Fibroblast of lung (primary cell): ENCODE results near the gene SLC11A2. TPM values are rescaled to one million over a fixed set of nuclear protein-coding genes. Genes with fewer than 3 reads are reported as not detected.

Experiments
- DNase-seq, 2 donors: peaks; one replicate each; pipeline versions ENCODE4 v3.0.0 to v3.0.0-alpha.2; 2010; ENCODE audit warnings: low read depth in 2 of 2
- H2AFZ ChIP-seq: 2 replicates; pipeline ENCODE4 v1.5.1; 2012; ENCODE audit warnings: low read length, control low read depth, inconsistent platforms
- H3K27ac ChIP-seq: 2 replicates; pipeline ENCODE4 v1.5.1; 2011; ENCODE audit warnings: low read length, control low read depth; ENCODE audit not compliant: insufficient read depth
- H3K27me3 ChIP-seq: 2 replicates; pipeline ENCODE4 v1.5.1; 2011; ENCODE audit warnings: mild to moderate bottlenecking, low read length; ENCODE audit not compliant: control insufficient read depth, insufficient read depth
- H3K36me3 ChIP-seq: 2 replicates; pipeline ENCODE4 v1.5.1; 2011; ENCODE audit warnings: low read length; ENCODE audit not compliant: control insufficient read depth, insufficient read depth
- H3K4me1 ChIP-seq: 2 replicates; pipeline ENCODE4 v1.5.1; 2011; ENCODE audit warnings: low read length; ENCODE audit not compliant: control insufficient read depth, insufficient read depth; ENCODE audit errors: extremely low read depth
- H3K4me2 ChIP-seq: 2 replicates; pipeline ENCODE4 v1.5.1; 2011; ENCODE audit warnings: low read length, control low read depth; ENCODE audit not compliant: insufficient read depth; ENCODE audit errors: extremely low read depth
- H3K4me3 ChIP-seq, 4 experiments: fragments of 200-600 bp in 1 of 4; sonication (generic) in 1 of 4; replicated peaks in 1 of 4; 2 replicates each; pipeline ENCODE4 v1.5.1; 2011 to 2016; ENCODE audit warnings: low read length in 4 of 4, low read depth in 3 of 4, mild to moderate bottlenecking in 3 of 4, control low read depth in 2 of 4, inconsistent platforms in 1 of 4, mixed read lengths in 1 of 4; ENCODE audit not compliant: insufficient read depth in 1 of 4; ENCODE audit errors: control extremely low read depth in 1 of 4
- H3K79me2 ChIP-seq: 2 replicates; pipeline ENCODE4 v1.5.1; 2012; ENCODE audit warnings: mild to moderate bottlenecking, low read length, inconsistent platforms; ENCODE audit not compliant: control insufficient read depth, insufficient read depth
- H3K9ac ChIP-seq: 2 replicates; pipeline ENCODE4 v1.5.1; 2011; ENCODE audit warnings: mild to moderate bottlenecking, low read length, control low read depth; ENCODE audit not compliant: insufficient read depth
- H3K9me3 ChIP-seq: 2 replicates; pipeline ENCODE4 v1.5.1; 2012; ENCODE audit warnings: low read depth, low read length; ENCODE audit not compliant: control insufficient read depth, insufficient read depth
- H4K20me1 ChIP-seq: 2 replicates; pipeline ENCODE4 v1.5.1; 2011; ENCODE audit warnings: low read length; ENCODE audit not compliant: control insufficient read depth, insufficient read depth; ENCODE audit errors: extremely low read depth
- CTCF ChIP-seq, 2 donors: IDR thresholded peaks in 1 of 2; conservative IDR thresholded peaks in 1 of 2; 1 replicate in 1 of 2; 2 replicates in 1 of 2; pipeline ENCODE4 v1.5.1; 2011 to 2012; ENCODE audit warnings: low read length in 2 of 2, control low read depth in 1 of 2, inconsistent platforms in 1 of 2, low read depth in 1 of 2, mild to moderate bottlenecking in 1 of 2
- EZH2 ChIP-seq: IDR thresholded peaks from 2 replicates; pipeline ENCODE4 v1.5.1; 2012; ENCODE audit warnings: low read length, control low read depth, mild to moderate bottlenecking; ENCODE audit errors: missing control alignments
- polyA plus RNA-seq, 2 donors: library from polyadenylated mRNA; depleted of rRNA in 1 of 2; stranded (reverse) in 1 of 2; unstranded in 1 of 2; fragments of >200 nt; gene quantifications; 2 replicates each; pipeline ENCODE4 v1.2.1, GENCODE V29; 2011 to 2012; ENCODE audit warnings: missing spikeins in 1 of 2
- total RNA-seq: library from RNA; depleted of rRNA; stranded (reverse); fragments of >200 nt; gene quantifications from 2 replicates; pipeline ENCODE4 v1.2.1, GENCODE V29; 2014

SLC11A2 gene
- total and polyA plus RNA-seq, 2 donors (not counting 1 experiment from before 2014, with no cell fraction given): 38.6 to 75.0 TPM

- Histone ChIP-seq H4K20me1 (no peaks in the 10 kb centered on the region), H3K79me2 (no peaks in the 10 kb centered on the region), H3K9ac (no peak overlapping the region), H3K4me2 (no peak overlapping the region), H3K4me1 (no peaks in the 10 kb centered on the region), H2AFZ (no peak overlapping the region), H3K36me3 (peaks cover 7% of the 10 kb centered on the region), H3K27ac (no peak overlapping the region), H3K4me3 (no peak overlapping the region), H3K9me3 (no peaks in the 10 kb centered on the region), H3K27me3 (no peaks in the 10 kb centered on the region)
- no peak for DNase-seq
- TF ChIP-seq CTCF (conservative IDR thresholded peaks at IDR 0.05 in 1 of 2, IDR thresholded peaks at IDR 0.05 in 1 of 2; ENCODE audit: low read depth in 1 of 2, low read length in 2 of 2) (no peak), EZH2 (no peak)
Measured at GRCh38 chr12:50990791-50991190, 35.4 kb downstream of the SLC11A2 start.

- peaks cover 7% of the 10 kb centered on the region for H3K36me3 ChIP-seq
- H3K27ac ChIP-seq: no peak overlapping the region
- no peaks in the 10 kb centered on the region for H3K79me2 ChIP-seq
- no peak overlapping the region for H3K4me2 ChIP-seq
- H2AFZ ChIP-seq: no peak overlapping the region
- DNase-seq: no peak
- H4K20me1 ChIP-seq: no peaks in the 10 kb centered on the region
- H3K4me1 ChIP-seq: no peaks in the 10 kb centered on the region
- TF ChIP-seq EZH2 (no peak), CTCF (conservative IDR thresholded peaks at IDR 0.05 in 1 of 2, IDR thresholded peaks at IDR 0.05 in 1 of 2; ENCODE audit: low read depth in 1 of 2, low read length in 2 of 2) (no peak)
- H3K9ac ChIP-seq: no peak overlapping the region
- H3K4me3 ChIP-seq: no peak overlapping the region
- H3K27me3 ChIP-seq: no peaks in the 10 kb centered on the region
- H3K9me3 ChIP-seq: no peaks in the 10 kb centered on the region
Measured at GRCh38 chr12:50990147-50990727, 35.9 kb downstream of the SLC11A2 start.

GRCh38 chr12:50988871-50989270, 37.3 kb downstream of the SLC11A2 start:
- Histone ChIP-seq H3K36me3 (peaks cover 5% of the 10 kb centered on the region), H2AFZ (no peak overlapping the region), H3K4me1 (peaks cover 2% of the 10 kb centered on the region), H3K9ac (no peak overlapping the region), H3K79me2 (no peaks in the 10 kb centered on the region), H3K4me3 (no peak overlapping the region), H3K4me2 (no peak overlapping the region), H3K27me3 (no peaks in the 10 kb centered on the region), H3K27ac (no peak overlapping the region), H4K20me1 (no peaks in the 10 kb centered on the region), H3K9me3 (no peaks in the 10 kb centered on the region)
- DNase-seq: no peak
- no peak for TF ChIP-seq EZH2
